GM19023 (cell line): ENCODE data around the gene UNK.
A peak's percentile ranks its signal among the peaks of the same experiment; 100 is the strongest.
"Not testable (repeated sequence)": the region's sequence is repeated elsewhere in the genome, so short reads cannot be mapped to it uniquely, and the experiment has no call there.

Experiments used
- ATAC-seq: cut with Tn5 transposase; IDR thresholded peaks from one replicate; pipeline ENCODE4 v1.9.1; 2021; ENCODE audit warnings: mild to moderate bottlenecking, moderate library complexity; ENCODE audit not compliant: unreplicated experiment

Gene UNK

GRCh38 chr17:75753514-75754377 lies 30.9 kb upstream of the UNK start:
- ATAC-seq = no peak

DNA sequence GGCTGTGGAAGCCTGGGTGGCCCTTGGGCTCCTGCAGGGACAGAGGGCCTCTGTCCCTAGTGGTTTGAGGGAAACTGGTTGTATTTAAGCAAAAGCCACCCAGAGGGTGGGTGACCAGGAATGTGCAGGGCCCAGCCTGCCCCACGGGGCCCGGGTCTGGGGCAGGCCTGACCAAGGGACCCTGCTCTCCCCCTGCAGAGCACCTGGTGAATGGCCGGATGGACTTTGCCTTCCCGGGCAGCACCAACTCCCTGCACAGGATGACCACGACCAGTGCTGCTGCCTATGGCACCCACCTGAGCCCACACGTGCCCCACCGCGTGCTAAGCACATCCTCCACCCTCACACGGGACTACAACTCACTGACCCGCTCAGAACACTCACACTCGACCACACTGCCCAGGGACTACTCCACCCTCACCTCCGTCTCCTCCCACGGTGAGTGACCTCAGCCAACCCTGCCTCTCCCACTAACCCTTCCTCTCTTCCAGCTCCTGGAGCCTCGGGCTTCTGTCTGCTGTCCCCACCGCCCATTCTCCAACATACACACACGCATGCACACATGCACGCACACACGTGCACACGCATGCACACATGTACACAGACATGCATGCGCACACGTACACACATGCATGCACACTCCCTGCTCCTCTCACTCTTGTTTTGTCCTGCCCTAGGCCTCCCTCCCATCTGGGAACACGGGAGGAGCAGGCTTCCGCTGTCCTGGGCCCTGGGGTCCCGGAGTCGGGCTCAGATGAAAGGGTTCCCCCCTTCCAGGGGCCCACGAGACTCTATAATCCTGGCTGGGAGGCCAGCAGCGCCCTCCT lies 30.0 kb upstream of the UNK start:
- ATAC-seq = no peak

DNA sequence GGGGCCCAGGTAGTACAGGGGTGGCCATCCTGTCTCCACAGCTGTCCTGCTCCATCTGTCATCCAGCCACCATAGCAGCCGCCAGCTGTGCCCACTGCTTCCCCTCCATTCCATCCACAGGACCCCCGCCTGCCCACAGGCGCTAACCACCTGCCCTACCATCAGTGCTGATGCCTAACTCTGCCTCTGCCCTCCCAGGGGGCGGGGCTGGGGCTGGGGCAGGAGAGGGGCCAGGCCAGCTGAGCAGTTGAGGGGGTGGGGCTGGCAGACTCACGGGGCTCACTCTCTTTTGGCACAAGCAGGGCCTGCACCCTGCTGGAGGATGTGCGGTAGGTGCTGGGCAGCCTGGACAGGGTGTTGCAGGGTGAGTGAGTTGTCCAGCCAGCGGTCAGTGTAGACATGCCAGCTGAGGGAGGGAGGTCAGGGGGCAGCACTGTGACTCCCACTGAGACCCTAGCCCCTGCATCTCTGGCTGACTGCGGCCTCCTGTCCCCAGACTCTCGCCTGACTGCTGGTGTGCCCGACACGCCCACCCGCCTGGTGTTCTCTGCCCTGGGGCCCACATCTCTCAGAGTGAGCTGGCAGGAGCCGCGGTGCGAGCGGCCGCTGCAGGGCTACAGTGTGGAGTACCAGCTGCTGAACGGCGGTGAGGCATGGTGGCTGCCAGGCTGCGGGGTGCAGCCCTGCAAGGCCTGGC lies 29.3 kb upstream of the UNK start:
- no peak for ATAC-seq

- no peak for ATAC-seq
Observed at GRCh38 chr17:75755990-75756389, 28.6 kb upstream of the UNK start.

GRCh38 chr17:75756451-75757085 lies 28.0 kb upstream of the UNK start:
- no peak for ATAC-seq

DNA sequence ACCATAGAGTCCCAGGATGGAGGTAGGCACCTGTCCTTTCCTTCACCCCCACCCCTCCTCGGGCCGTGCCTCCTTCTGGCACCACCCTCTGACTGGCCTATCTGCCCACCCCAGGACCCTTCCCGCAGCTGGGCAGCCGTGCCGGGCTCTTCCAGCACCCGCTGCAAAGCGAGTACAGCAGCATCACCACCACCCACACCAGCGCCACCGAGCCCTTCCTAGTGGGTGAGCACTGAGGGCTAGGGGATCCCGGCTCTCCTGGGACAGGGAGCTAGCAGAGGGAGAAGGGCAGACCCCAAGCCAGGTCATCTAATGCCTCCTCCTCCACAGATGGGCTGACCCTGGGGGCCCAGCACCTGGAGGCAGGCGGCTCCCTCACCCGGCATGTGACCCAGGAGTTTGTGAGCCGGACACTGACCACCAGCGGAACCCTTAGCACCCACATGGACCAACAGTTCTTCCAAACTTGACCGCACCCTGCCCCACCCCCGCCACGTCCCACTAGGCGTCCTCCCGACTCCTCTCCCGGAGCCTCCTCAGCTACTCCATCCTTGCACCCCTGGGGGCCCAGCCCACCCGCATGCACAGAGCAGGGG lies 27.4 kb upstream of the UNK start:
- ATAC-seq = no peak

GRCh38 chr17:75758131-75758905 lies 26.3 kb upstream of the UNK start:
- ATAC-seq = no peak

DNA sequence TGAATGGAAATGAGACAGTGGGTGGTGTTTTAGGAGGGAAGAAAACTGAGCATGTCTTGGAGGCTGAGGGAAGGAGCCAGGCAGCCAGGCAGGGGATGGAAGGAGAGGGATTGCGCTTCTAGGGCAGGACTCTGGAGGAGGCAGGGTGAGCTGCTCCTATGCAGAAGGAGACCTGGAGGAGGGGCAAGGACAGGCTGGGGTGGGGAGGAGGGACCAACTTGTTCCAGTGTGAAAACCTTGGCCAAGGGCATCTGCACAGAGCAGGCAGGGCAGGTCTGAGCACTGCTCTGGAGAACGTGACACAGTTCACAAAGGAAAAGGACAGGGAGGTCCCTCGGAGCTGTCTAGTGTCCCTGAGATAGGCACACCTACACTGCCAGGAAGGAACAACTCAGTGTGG lies 25.1 kb upstream of the UNK start:
- no peak for ATAC-seq

GRCh38 chr17:75759978-75760640 lies 24.5 kb upstream of the UNK start:
- ATAC-seq = not testable (repeated sequence)

GRCh38 chr17:75762513-75763268 lies 21.9 kb upstream of the UNK start:
- no peak for ATAC-seq

DNA sequence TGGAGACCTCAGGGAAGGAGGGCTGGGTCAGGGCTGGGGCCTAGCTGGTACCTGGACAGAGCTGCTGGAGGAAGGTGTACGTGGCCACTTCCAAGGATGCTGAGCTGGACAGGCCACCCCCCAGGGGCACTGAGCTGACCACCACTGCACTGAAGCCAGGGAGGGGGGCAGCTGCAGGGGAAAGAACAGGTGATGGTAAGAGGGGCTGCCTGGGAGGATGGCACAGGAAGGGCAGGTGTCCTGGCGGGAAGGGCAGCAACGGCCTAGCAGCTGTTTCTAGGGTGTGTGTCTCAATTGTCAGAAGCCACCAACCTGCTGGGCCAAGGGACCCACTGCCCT lies 21.4 kb upstream of the UNK start:
- no peak for ATAC-seq

DNA sequence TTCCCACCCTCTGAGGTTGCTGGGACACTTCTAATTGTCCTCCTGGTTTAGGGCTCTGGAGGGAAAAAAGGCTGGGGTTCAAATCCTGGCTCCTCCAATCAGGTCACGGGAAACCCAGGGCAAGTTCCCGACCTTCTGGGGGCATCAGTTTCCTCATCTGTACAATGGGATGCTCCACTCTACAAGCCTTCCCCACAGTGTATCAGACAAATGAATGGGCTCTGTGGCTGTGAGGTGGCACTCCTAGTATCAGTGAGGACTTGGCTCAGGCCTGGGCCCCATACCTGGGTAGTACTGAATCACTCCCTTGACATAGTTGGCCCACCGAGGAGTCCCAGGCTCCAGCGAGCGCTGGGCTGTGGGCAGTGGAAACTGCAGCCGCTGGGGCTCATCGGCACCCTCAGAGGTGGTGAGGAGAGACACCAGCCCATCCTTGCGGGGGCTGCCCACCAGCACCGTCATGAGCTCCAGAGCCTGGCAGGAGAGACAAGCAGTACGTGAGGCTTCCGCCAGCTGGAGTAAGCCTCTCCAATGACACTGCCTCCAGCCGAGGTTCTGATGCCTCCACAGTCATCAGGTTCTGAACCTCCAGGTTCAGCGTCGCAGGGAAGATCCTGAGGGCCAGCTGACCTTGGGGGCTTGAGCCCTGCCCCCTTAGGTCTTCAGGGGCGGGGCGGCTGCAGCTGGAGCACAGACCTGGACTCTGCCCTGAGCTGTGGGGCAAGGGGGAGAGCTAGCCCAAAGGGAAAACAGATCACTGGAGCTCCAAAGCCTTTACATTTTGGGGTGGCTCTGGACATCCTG lies 20.8 kb upstream of the UNK start:
- no peak for ATAC-seq

DNA sequence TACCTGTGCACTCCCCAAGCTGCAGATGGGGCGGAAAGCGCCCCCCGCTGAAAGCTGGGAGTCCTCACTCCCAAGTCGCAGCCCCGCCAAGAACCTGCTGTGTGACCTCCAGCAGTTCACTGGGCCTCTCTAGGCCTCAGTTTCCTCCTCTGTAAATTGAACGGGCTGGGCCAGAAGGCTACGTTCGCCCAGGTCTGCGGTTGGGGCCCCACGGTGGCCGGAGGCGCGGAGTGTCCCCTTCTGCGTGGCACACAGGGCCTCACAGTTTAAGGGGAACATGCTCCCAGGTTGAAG lies 20.2 kb upstream of the UNK start:
- no peak for ATAC-seq

DNA sequence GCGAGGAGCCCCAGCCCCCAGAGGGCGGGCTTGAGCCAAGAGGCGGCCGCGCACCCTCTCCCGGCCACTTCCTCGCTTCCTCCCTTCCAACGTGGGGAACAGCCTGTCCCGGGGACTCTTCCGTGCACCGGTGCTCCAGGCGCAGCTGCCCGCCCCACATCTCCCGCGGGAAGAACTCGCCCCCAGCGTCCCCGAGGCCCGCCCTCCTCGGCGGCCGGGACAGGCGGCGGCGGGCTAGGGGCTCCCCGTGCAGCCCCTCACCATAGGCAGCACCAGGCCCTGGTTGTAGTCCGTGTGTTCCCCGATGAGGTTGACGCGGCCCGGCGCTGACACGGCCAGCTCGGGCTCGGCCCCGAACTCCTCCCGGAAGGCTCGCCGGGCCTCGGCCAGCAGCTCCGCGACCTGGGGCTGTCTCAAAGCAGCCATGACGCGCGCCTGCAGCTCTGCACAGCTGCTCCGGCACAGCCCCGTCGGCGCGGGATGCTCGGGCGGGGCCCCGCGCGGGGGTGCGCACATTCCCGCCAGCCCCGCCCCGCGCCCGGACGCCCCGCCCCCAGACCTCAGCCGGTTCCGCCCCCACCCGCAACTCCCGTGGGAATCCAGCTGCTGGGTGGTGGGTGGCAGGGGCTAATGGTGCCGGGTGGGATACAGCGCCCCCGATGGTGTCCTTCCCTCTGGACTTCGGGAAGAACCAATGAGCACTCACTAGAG lies 19.7 kb upstream of the UNK start, which contains the start of gene GALK1:
Gene GALK1, minus strand, starts transcription at position 482 of the 711 bp plus-strand sequence. Its CDS starts 56 bp downstream, at position 426.
- peak; percentile 70 for ATAC-seq

GRCh38 chr17:75765981-75766380 lies 18.6 kb upstream of the UNK start:
- ATAC-seq = no peak

DNA sequence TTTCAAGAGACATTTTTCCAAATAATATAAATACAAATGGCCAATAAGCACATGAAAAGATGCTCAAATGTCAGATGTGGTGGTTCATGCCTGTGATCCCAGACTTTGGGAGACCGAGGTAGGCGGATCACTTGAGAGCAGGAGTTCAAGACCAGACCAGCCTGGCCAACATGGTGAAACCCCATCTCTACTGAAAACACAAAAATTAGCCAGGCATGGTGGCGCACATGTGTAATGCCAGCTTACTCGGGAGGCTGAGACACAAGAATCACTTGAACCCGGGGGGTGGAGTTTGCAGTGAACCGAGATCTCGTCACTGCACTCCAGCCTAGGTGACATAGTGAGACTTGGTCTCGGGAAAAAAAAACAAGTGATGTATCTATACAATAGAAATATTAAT lies 16.7 kb upstream of the UNK start:
- ATAC-seq = no peak

DNA sequence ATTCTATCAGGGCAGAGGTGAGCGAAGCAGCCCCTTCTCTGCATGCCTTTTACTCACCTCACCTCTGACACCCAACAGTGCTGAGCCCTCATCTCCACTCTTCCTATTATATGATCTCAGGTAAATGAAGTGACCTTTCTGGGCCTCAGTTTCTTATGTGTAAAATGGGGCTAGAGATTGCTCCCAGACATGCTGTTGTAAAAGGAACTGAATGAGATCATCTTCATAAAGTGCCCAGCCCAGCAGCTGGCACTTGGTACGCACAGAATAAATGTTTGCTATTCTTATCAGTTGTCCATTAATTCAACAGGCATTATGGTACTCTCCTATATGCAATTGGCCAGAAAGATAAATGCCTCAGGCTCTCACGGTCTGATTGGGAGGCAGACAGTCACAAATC lies 15.1 kb upstream of the UNK start:
- no peak for ATAC-seq
